Fibroblast of villous mesenchyme (primary cell): ENCODE results near the gene FGF18. TPM values are rescaled to one million over a fixed set of nuclear protein-coding genes. Genes with fewer than 3 reads are reported as not detected.

Experiments used
- DNase-seq: peaks from one replicate; pipeline ENCODE4 v3.0.0-alpha.2; 2010; ENCODE audit warnings: low read depth
- H3K4me3 ChIP-seq: 2 replicates; pipeline ENCODE4 v1.5.1; 2011; ENCODE audit warnings: low read depth, mild to moderate bottlenecking, low read length
- total RNA-seq: library from RNA; depleted of rRNA; stranded (reverse); fragments of >200 nt; gene quantifications from 2 replicates; pipeline ENCODE4 v1.2.3, GENCODE V29; 2012
- TF ChIP-seq, protein P1 (sequence below): IDR thresholded peaks from 2 replicates; pipeline ENCODE4 v1.5.1; 2012; ENCODE audit warnings: low read depth, mild to moderate bottlenecking, low read length; ENCODE audit not compliant: insufficient read depth

The FGF18 gene
- total RNA-seq, 1 donor, result under 0.01 TPM

DNA sequence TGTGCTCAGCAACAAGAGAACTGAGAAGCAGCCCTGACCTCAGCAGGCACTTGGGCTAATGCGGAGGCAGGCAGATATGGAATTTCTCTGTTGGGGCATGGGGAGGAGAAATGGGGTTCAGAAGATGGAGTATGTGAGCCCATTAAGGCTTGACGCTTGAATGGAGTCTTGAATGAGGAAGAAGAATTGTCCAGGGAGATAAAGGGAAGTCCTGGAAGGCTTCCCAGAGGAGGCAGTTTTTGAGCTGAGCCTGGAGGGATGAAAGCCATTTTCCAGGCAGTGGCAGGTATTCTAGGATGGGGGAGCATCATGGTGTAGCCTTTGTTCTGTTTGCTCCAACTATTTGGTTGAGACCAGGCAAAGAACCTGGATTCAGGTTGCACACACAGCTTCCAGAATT, 34.5 kb downstream of the FGF18 start:
- no peak for DNase-seq
- TF ChIP-seq, protein P1, sequence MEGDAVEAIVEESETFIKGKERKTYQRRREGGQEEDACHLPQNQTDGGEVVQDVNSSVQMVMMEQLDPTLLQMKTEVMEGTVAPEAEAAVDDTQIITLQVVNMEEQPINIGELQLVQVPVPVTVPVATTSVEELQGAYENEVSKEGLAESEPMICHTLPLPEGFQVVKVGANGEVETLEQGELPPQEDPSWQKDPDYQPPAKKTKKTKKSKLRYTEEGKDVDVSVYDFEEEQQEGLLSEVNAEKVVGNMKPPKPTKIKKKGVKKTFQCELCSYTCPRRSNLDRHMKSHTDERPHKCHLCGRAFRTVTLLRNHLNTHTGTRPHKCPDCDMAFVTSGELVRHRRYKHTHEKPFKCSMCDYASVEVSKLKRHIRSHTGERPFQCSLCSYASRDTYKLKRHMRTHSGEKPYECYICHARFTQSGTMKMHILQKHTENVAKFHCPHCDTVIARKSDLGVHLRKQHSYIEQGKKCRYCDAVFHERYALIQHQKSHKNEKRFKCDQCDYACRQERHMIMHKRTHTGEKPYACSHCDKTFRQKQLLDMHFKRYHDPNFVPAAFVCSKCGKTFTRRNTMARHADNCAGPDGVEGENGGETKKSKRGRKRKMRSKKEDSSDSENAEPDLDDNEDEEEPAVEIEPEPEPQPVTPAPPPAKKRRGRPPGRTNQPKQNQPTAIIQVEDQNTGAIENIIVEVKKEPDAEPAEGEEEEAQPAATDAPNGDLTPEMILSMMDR, result no peak
- H3K4me3 ChIP-seq, result no peak overlapping the region

DNA sequence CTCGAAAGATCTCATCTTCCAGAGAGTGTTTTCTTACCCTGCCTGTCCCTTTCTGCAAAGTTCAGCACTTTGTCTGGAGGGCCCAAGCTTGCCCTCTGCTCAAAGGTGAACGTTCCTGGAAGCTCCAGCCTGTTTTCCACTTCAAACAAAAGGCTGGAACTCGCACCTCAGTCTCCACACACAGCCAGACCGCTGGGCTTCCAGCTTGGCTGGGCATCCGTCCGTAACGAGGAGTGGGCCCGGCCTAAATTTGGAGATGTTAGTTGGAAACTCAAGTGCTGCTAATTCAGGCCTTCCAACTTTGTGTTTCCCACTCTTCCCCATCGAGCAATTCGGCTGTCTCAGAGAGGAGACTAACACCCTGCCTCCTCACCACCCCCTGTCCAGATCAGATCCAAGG, 35.1 kb downstream of the FGF18 start:
- no peak overlapping the region for H3K4me3 ChIP-seq
- TF ChIP-seq, protein P1, result no peak
- DNase-seq, result no peak

DNA sequence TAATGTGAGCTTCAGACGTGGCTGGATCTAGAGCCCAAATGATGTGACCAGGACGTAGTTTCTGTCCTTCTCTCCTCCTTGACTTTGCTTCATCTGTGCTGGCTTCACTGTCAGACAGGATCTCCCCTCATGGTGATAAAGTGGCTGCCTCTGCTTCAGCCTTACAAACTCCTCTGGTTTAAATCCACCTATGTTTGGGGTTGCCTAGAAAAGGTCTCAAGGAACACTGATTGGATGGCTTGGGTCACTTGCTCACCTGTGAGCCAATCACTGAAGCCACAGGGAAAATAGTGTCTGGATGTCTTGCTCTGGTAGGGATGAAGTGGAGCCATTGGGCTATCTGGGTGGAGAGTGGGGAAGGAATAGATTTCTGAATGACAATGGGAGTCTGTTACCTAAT, 36.1 kb downstream of the FGF18 start:
- DNase-seq, result no peak
- TF ChIP-seq, protein P1, result no peak

DNA sequence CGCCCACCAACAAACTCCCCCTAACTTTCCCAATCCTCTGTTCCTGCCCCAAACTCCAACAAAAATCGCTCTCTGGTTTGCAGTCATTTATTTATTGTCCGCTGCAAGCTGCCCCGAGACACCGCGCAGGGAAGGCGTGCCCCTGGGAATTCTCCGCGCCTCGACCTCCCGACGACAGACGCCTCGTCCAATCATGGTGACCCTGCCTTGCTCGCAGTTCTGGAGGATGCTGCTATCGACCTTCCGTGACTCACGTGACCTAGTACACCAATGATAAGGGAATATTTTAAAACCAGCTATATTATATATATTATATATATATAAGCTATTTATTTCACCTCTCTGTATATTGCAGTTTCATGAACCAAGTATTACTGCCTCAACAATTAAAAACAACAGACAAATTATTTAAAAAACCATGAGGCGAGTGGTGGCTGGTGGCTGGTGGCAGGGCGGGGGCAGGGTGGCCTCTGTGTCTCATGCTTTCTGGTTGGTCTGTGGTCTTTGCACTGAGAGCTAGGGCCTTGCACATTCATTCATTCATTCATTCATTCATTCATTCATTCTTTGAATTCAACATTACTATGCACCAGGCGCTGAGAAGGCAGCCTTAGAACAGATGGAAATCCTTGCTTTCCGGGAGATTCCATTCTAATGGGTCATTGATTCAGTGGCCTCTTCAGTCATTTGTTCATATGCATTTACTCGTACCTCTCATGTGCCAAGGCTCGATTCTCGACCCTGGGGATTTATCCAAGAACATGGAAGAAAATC, 37.9 kb downstream of the FGF18 start:
- TF ChIP-seq, protein P1, result no peak
- H3K4me3 ChIP-seq, result no peak overlapping the region
- DNase-seq, result no peak

More for the DNA sequence above, 36.1 kb downstream of the FGF18 start:
- H3K4me3 ChIP-seq, result no peak overlapping the region

DNA sequence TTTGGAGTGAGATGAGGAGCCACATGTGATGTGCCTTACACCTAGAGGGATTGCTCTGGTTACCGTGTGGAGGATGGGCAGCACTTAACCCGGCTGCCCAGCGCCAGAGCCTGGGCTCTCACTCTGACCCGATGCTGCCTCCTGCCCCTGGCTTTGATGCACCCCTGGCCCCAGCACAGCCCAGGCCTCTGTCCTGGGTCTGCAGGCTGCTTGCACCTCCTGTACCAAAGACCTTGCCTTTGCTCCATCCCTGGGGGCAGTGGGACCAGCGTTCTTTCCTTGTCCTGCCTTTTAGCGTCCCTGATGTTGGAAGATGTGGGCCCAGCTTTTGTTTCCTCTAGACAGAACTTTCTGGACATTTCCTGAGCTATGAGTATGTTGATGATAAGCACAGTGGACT, 40.4 kb downstream of the FGF18 start:
- TF ChIP-seq, protein P1, result no peak
- DNase-seq, result no peak
- no peak overlapping the region for H3K4me3 ChIP-seq

DNA sequence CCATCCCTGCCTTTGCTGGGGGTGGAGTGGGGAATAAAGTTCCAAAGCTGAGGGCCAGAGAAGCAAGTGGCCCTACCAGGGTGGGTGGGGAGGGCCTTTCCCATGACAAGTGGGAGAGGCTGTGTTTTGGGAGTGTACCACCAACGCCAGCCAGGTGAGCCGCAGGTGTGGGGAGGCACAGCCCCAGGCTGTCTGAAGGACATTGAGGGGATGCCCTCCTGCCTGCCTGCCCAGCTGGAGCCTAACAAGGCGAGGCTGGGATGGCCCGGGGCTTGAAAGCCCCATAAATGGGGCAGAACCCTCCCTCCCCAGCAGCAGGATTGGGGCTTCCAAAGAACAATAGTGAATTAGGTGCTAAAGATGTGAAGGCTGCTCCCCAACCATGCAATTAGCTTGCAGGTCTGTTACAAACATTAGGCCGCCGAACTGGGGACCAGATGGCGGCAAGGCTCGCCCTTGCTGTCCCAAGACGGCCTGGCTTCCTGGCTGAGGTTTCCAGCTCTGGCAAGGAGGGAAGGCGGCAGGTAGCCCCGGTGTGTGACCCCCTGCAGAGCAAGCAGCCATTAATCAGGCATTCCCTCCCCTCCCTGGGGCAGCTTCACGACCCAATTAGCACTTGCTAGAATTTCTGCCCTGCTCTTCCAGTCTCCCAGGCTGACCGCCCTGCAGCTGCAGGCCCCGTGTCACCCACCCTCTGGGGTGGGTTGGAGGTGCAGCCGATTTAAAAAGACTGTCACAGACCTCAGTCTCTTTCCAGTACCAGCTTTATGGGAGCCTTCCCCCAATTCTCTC, 42.9 kb downstream of the FGF18 start:
- TF ChIP-seq, protein P1, result no peak
- DNase-seq, result no peak
- no peak overlapping the region for H3K4me3 ChIP-seq
